Measurements from ENCODE around the gene DKKL1.

DNA sequence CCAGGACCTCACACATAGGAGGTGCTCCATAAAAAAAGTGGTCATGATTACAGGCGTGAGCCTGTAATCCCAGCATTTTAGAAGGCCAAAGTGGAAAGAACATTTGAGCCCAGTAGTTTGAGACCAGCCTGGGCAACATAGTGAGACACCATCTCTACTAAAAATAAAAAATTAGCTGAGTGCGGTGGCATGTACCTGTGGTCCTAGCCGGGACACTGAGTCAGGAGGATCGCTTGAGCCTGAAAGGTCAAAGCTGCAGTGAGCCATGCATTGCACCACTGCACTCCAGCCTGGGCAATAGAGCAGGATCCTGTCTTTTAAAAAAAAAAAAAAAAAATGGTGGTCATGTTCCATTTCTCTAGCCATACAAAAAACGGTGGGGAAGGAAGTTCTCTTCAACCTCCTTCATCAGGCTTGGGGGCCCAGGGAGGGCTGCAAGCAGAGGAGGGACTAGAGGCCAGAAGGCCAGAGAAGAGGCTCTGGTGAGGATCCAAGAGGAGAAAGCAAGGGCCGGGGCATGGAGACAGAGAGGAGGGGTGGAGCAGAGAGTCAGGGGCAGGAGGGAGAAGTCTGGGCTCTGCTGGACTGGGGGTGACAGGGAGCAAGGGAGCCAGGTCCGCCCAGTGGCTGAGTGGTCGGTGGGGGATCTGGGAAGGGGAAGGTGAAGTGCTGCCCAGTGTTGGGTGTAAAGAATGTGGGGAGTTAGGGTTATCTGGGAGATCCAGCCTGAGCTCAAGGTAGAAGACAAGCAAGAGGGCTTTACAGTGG lies 33.2 kb downstream of the DKKL1 start:
- TF ChIP-seq, protein P1, sequence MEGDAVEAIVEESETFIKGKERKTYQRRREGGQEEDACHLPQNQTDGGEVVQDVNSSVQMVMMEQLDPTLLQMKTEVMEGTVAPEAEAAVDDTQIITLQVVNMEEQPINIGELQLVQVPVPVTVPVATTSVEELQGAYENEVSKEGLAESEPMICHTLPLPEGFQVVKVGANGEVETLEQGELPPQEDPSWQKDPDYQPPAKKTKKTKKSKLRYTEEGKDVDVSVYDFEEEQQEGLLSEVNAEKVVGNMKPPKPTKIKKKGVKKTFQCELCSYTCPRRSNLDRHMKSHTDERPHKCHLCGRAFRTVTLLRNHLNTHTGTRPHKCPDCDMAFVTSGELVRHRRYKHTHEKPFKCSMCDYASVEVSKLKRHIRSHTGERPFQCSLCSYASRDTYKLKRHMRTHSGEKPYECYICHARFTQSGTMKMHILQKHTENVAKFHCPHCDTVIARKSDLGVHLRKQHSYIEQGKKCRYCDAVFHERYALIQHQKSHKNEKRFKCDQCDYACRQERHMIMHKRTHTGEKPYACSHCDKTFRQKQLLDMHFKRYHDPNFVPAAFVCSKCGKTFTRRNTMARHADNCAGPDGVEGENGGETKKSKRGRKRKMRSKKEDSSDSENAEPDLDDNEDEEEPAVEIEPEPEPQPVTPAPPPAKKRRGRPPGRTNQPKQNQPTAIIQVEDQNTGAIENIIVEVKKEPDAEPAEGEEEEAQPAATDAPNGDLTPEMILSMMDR (IDR thresholded peaks at IDR 0.05), result no peak
- no peak for TF ChIP-seq POLR2A (IDR thresholded peaks at IDR 0.05)
